ENCODE data around the gene DOCK4.

Gene DOCK4

GRCh38 chr7:111730057-111730456 is 476.1 kb downstream of the DOCK4 start:
- Histone ChIP-seq H3F3A (ENCODE audit: insufficient read depth) (no peaks in the 10 kb centered on the region), H3K9me2 (replicated peaks; ENCODE audit: insufficient read depth, low read length) (no peaks in the 10 kb centered on the region), H3K4me2 (ENCODE audit: low read depth, low read length, poor library complexity, severe bottlenecking) (no peak overlapping the region), H4K20me1 (ENCODE audit: low read depth, low read length) (no peaks in the 10 kb centered on the region), H2AFZ (ENCODE audit: low read depth, low read length, severe bottlenecking) (peak overlapping the region; percentile 23), H3K9me3 (ENCODE audit: insufficient read depth, low read length) (no peaks in the 10 kb centered on the region), H3K9ac (ENCODE audit: low read length) (no peak overlapping the region), H3K79me2 (ENCODE audit: insufficient read depth, low read length) (no peaks in the 10 kb centered on the region), H3K4me3 (ENCODE audit: insufficient read depth, low read length, poor library complexity, severe bottlenecking) (no peak overlapping the region), H3K27me3 (ENCODE audit: low read length) (no peaks in the 10 kb centered on the region), H3K27ac (ENCODE audit: low read depth, low read length) (no peak overlapping the region), H3K36me3 (ENCODE audit: low read length) (no peaks in the 10 kb centered on the region)
- TF ChIP-seq CTCF (IDR thresholded peaks at IDR 0.05; ENCODE audit: insufficient read depth, low read length, poor library complexity, severe bottlenecking) (no peak), EZH2phosphoT487 (conservative IDR thresholded peaks at IDR 0.05; ENCODE audit: low read length) (no peak)

- Histone ChIP-seq H3K27ac (ENCODE audit: low read depth, low read length) (no peak overlapping the region), H3K36me3 (ENCODE audit: low read length) (no peaks in the 10 kb centered on the region), H3F3A (ENCODE audit: insufficient read depth) (no peaks in the 10 kb centered on the region), H2AFZ (ENCODE audit: low read depth, low read length, severe bottlenecking) (peak overlapping the region; percentile 23), H3K79me2 (ENCODE audit: insufficient read depth, low read length) (no peaks in the 10 kb centered on the region), H3K9me3 (ENCODE audit: insufficient read depth, low read length) (no peaks in the 10 kb centered on the region), H4K20me1 (ENCODE audit: low read depth, low read length) (no peaks in the 10 kb centered on the region), H3K27me3 (ENCODE audit: low read length) (no peaks in the 10 kb centered on the region), H3K9ac (ENCODE audit: low read length) (no peak overlapping the region), H3K4me2 (ENCODE audit: low read depth, low read length, poor library complexity, severe bottlenecking) (no peak overlapping the region), H3K9me2 (replicated peaks; ENCODE audit: insufficient read depth, low read length) (no peaks in the 10 kb centered on the region), H3K4me3 (ENCODE audit: insufficient read depth, low read length, poor library complexity, severe bottlenecking) (no peak overlapping the region)
- TF ChIP-seq EZH2phosphoT487 (conservative IDR thresholded peaks at IDR 0.05; ENCODE audit: low read length) (no peak), CTCF (IDR thresholded peaks at IDR 0.05; ENCODE audit: insufficient read depth, low read length, poor library complexity, severe bottlenecking) (peak; percentile 12)
Observed at GRCh38 chr7:111729483-111729882, 476.7 kb downstream of the DOCK4 start.

- Histone ChIP-seq H3K4me3 (ENCODE audit: insufficient read depth, low read length, poor library complexity, severe bottlenecking) (no peak overlapping the region), H3K36me3 (ENCODE audit: low read length) (no peaks in the 10 kb centered on the region), H3F3A (ENCODE audit: insufficient read depth) (no peaks in the 10 kb centered on the region), H3K27ac (ENCODE audit: low read depth, low read length) (no peak overlapping the region), H3K9me3 (ENCODE audit: insufficient read depth, low read length) (no peaks in the 10 kb centered on the region), H2AFZ (ENCODE audit: low read depth, low read length, severe bottlenecking) (no peak overlapping the region), H4K20me1 (ENCODE audit: low read depth, low read length) (no peaks in the 10 kb centered on the region), H3K9me2 (replicated peaks; ENCODE audit: insufficient read depth, low read length) (no peaks in the 10 kb centered on the region), H3K4me2 (ENCODE audit: low read depth, low read length, poor library complexity, severe bottlenecking) (no peak overlapping the region), H3K9ac (ENCODE audit: low read length) (no peak overlapping the region), H3K79me2 (ENCODE audit: insufficient read depth, low read length) (no peaks in the 10 kb centered on the region), H3K27me3 (ENCODE audit: low read length) (no peaks in the 10 kb centered on the region)
- no peak for TF ChIP-seq EZH2phosphoT487 (conservative IDR thresholded peaks at IDR 0.05; ENCODE audit: low read length)
Observed at GRCh38 chr7:111728635-111728995, 477.6 kb downstream of the DOCK4 start.

GRCh38 chr7:111727905-111728634 is 478.1 kb downstream of the DOCK4 start:
- Histone ChIP-seq H3K9me3 (ENCODE audit: insufficient read depth, low read length) (no peaks in the 10 kb centered on the region), H2AFZ (ENCODE audit: low read depth, low read length, severe bottlenecking) (no peak overlapping the region), H4K20me1 (ENCODE audit: low read depth, low read length) (no peaks in the 10 kb centered on the region), H3K9me2 (replicated peaks; ENCODE audit: insufficient read depth, low read length) (no peaks in the 10 kb centered on the region), H3K4me2 (ENCODE audit: low read depth, low read length, poor library complexity, severe bottlenecking) (no peak overlapping the region), H3F3A (ENCODE audit: insufficient read depth) (no peaks in the 10 kb centered on the region), H3K9ac (ENCODE audit: low read length) (no peak overlapping the region), H3K27ac (ENCODE audit: low read depth, low read length) (no peak overlapping the region), H3K4me3 (ENCODE audit: insufficient read depth, low read length, poor library complexity, severe bottlenecking) (no peak overlapping the region), H3K79me2 (ENCODE audit: insufficient read depth, low read length) (no peaks in the 10 kb centered on the region), H3K27me3 (ENCODE audit: low read length) (no peaks in the 10 kb centered on the region), H3K36me3 (ENCODE audit: low read length) (no peaks in the 10 kb centered on the region)
- TF ChIP-seq EZH2phosphoT487 (conservative IDR thresholded peaks at IDR 0.05; ENCODE audit: low read length) (no peak), CTCF (IDR thresholded peaks at IDR 0.05; ENCODE audit: insufficient read depth, low read length, poor library complexity, severe bottlenecking) (no peak)
